CD4-positive, alpha-beta T cell (primary cell): ENCODE data around the gene ATP2B2. TPM values are rescaled to one million over a fixed set of nuclear protein-coding genes. Genes with fewer than 3 reads are reported as not detected.

Experiments used
- ATAC-seq: fragments of 200-7000 bp; cut with Tn5 transposase; one replicate; pipeline ENCODE4 v1.10.0; 2022; ENCODE audit warnings: mild to moderate bottlenecking; ENCODE audit not compliant: poor library complexity
- CTCF ChIA-PET: fragments of 350-600 bp; sonication (Branson Sonifier 250); formaldehyde crosslinking; loops from one replicate; lab custom pipeline; 2021; ENCODE audit warnings: antibody characterized with exemption, inconsistent platforms; lab: Charles Lee
- POLR2A ChIA-PET: fragments of 350-600 bp; sonication (Branson Sonifier 250); formaldehyde crosslinking; loops from one replicate; lab custom pipeline; 2021; ENCODE audit warnings: antibody characterized with exemption, inconsistent platforms; lab: Charles Lee
- DNase-seq, 14 experiments: peaks; one replicate each; pipeline ENCODE4 v3.0.0-alpha.2; 2013 to 2020; ENCODE audit warnings: mixed read lengths in 2 of 14
- H3K27ac ChIP-seq, 2 donors: one replicate each; pipeline versions ENCODE4 v1.5.1 to v1.7.0; 2013; ENCODE audit warnings: low read length in 2 of 2, low read depth in 1 of 2, mild to moderate bottlenecking in 1 of 2
- H3K27me3 ChIP-seq, 2 experiments: 1 replicate in 1 of 2; 2 replicates in 1 of 2; pipeline versions ENCODE4 v1.6.1 to v1.7.0; 2013; ENCODE audit warnings: low read length in 2 of 2, control low read depth in 1 of 2, mild to moderate bottlenecking in 1 of 2, moderate library complexity in 1 of 2; ENCODE audit not compliant: insufficient read depth in 2 of 2, control insufficient read depth in 1 of 2
- H3K36me3 ChIP-seq: one replicate; pipeline ENCODE4 v1.6.1; 2013; ENCODE audit warnings: low read length, control low read depth; ENCODE audit not compliant: insufficient read depth
- H3K4me1 ChIP-seq: one replicate; pipeline ENCODE4 v1.6.1; 2013; ENCODE audit warnings: low read length, control low read depth; ENCODE audit not compliant: insufficient read depth
- H3K4me3 ChIP-seq: one replicate; pipeline ENCODE4 v1.5.1; 2013; ENCODE audit warnings: mild to moderate bottlenecking, low read length, moderate library complexity
- H3K9me3 ChIP-seq, 2 experiments: 1 replicate in 1 of 2; 2 replicates in 1 of 2; pipeline versions ENCODE4 v1.6.1 to v1.7.0; 2013; ENCODE audit warnings: low read length in 2 of 2, mild to moderate bottlenecking in 2 of 2, control low read depth in 1 of 2, moderate library complexity in 1 of 2; ENCODE audit not compliant: control insufficient read depth in 1 of 2, insufficient read depth in 1 of 2
- H3K27ac Mint-ChIP-seq: one replicate; pipeline ENCODE4 v1.8.0; 2020; ENCODE audit warnings: mixed read lengths
- H3K27me3 Mint-ChIP-seq: one replicate; pipeline ENCODE4 v1.8.0; 2021; ENCODE audit warnings: mixed read lengths
- H3K36me3 Mint-ChIP-seq: one replicate; pipeline ENCODE4 v1.8.0; 2021; ENCODE audit warnings: low read depth, mixed read lengths
- H3K4me1 Mint-ChIP-seq: one replicate; pipeline ENCODE4 v1.8.0; 2021; ENCODE audit warnings: low read depth, mixed read lengths
- H3K4me3 Mint-ChIP-seq: one replicate; pipeline ENCODE4 v1.8.0; 2020; ENCODE audit warnings: mild to moderate bottlenecking, mixed read lengths
- H3K9me3 Mint-ChIP-seq: one replicate; pipeline ENCODE4 v1.8.0; 2020; ENCODE audit warnings: mixed read lengths
- intact Hi-C, 2 experiments: fragments of 100-400 bp; cut with DNase I in 1 of 2; cut with micrococcal nuclease in 1 of 2; formaldehyde crosslinking; loops; one replicate each; pipeline versions ENCODE4 v1.15.1 to v1.9.0; 2023 to 2025; cut with DNase I, micrococcal nuclease
- total RNA-seq, 174 experiments: library from RNA in 2 of 174; stranded (reverse) in 2 of 174; gene quantifications; one replicate each; pipeline ENCODE4 v1.2.3 and lab custom pipeline; 2021 to 2026
- TF ChIP-seq, protein P1 (sequence below): fragments of 200-600 bp; IDR thresholded peaks from one replicate; pipeline ENCODE4 v1.8.0; 2022; ENCODE audit warnings: antibody characterized with exemption, mild to moderate bottlenecking

Gene ATP2B2
- total RNA-seq, 2 experiments from 2014 or later = not detected

DNA sequence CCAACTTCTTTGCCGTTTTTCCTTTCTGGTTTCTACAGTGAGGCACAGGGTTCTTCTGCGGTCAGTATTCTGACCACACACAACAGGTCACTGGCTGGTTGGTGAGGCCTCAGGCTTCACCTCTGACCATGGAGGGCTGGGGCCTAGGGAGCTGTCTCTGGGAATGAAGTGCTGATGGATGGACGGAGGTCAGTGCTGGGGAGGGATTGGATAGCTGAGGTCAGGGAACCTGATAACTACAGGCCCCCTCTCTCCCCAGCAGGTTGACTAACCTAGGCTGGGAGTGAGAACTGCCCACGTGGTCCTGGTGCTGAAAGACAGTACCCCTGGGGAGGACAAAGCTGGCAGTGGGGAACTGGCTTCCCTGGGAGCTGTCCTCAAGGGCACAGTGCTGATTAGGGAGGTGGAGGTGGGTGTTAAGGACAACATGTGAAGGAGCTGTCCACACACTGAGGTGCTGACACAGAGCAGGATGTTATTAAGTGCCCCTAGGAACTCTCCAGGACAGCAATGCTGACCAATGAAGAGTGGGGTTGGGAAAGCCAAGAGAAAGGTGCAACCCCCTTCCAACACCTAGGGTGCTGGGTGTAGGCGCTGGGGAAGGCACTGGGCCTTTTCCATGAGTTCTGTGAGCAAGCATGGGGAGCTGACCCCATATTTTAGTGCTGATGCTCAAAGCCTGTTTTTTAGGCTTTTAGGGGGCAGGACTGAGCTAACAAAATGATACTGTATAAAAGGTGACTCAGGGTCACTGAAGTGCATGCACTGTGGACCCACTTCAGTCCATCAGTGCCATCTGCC is 45.2 kb downstream of the ATP2B2 start:
- DNase-seq (peak in 12 of 14 experiments; percentile 11 to 76 (median 36)), ATAC-seq (peak; percentile 97)
- H3K27ac ChIP-seq = no peak overlapping the region
- peaks cover 0 to 3% of the 10 kb centered on the region in 2 experiments for H3K9me3 ChIP-seq
- H3K36me3 ChIP-seq = no peaks in the 10 kb centered on the region
- POLR2A ChIA-PET = interaction anchor here (0.9 kb wide), 1 partner anchor 15 kb away, joined by 3 read pairs; no protein-coding TSS in a partner anchor
- H3K4me1 Mint-ChIP-seq = no peaks in the 10 kb centered on the region
- H3K27ac Mint-ChIP-seq = no peak overlapping the region
- CTCF ChIA-PET = no interaction called here
- peaks cover 3% of the 10 kb centered on the region for H3K27me3 Mint-ChIP-seq
- no peak overlapping the region for H3K4me3 ChIP-seq
- H3K36me3 Mint-ChIP-seq = no peaks in the 10 kb centered on the region
- intact Hi-C loops = no loop called here
- TF ChIP-seq, protein P1, sequence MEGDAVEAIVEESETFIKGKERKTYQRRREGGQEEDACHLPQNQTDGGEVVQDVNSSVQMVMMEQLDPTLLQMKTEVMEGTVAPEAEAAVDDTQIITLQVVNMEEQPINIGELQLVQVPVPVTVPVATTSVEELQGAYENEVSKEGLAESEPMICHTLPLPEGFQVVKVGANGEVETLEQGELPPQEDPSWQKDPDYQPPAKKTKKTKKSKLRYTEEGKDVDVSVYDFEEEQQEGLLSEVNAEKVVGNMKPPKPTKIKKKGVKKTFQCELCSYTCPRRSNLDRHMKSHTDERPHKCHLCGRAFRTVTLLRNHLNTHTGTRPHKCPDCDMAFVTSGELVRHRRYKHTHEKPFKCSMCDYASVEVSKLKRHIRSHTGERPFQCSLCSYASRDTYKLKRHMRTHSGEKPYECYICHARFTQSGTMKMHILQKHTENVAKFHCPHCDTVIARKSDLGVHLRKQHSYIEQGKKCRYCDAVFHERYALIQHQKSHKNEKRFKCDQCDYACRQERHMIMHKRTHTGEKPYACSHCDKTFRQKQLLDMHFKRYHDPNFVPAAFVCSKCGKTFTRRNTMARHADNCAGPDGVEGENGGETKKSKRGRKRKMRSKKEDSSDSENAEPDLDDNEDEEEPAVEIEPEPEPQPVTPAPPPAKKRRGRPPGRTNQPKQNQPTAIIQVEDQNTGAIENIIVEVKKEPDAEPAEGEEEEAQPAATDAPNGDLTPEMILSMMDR = no peak
- H3K4me3 Mint-ChIP-seq = no peak overlapping the region
- H3K4me1 ChIP-seq = no peaks in the 10 kb centered on the region
- H3K27me3 ChIP-seq = no peaks in the 10 kb centered on the region
- H3K9me3 Mint-ChIP-seq = no peaks in the 10 kb centered on the region

DNA sequence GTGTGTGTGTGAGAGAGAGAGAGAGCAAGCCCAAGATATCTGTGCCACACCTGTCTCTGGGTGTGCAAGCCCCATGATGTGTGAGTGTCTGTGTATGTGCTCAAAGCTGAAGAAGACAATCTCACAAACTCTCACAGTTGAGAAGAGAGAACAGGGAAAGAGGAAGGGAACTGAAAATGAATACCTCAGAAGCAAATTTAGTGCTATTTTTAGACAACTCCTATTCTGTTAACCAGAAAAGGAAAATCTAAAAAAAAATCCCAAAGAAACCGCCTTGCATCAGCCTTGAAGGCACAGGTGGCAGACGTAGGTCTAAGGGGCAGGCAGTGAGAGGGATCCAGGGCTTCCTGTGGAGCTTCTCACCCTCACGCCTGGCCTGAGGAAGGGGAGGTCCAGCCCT is 47.8 kb downstream of the ATP2B2 start:
- Histone ChIP-seq H3K4me3 (no peak overlapping the region), H3K4me1 (no peaks in the 10 kb centered on the region), H3K9me3 (peaks cover 0 to 3% of the 10 kb centered on the region in 2 experiments), H3K27ac (no peak overlapping the region), H3K27me3 (no peaks in the 10 kb centered on the region), H3K36me3 (no peaks in the 10 kb centered on the region)
- Mint-ChIP-seq H3K4me3 (no peak overlapping the region), H3K27me3 (peaks cover 8% of the 10 kb centered on the region), H3K27ac (no peak overlapping the region), H3K4me1 (no peaks in the 10 kb centered on the region), H3K9me3 (no peaks in the 10 kb centered on the region), H3K36me3 (no peaks in the 10 kb centered on the region)
- CTCF ChIA-PET = no interaction called here
- POLR2A ChIA-PET = no interaction called here
- TF ChIP-seq, protein P1 = no peak
- intact Hi-C loops = no loop called here
- DNase-seq (no peak), ATAC-seq (no peak)

DNA sequence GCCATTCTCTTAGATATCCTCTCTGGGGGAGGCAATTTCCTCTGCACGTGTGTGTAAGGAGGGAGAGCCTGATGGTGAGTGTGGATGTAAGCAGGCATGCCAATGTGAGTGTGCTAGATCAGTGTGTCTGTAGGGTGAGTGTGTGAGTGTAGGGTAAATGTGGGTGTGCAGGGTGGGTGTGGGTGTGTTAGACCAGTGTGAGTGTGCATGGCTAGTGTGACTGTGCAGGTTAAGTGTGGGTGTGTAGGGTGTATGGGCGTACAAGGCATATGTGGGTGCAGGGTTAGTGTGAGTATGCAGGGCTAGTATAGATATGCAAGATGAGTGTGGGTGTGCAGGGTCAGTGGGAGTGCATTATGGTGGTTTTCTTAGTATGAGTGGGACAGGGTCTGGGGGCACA is 48.4 kb downstream of the ATP2B2 start:
- no peak for ATAC-seq
- DNase-seq = no peak
- POLR2A ChIA-PET = no interaction called here

More for the DNA sequence above, 48.4 kb downstream of the ATP2B2 start:
- Histone ChIP-seq H3K9me3 (peaks cover 0 to 3% of the 10 kb centered on the region in 2 experiments), H3K27ac (no peak overlapping the region), H3K27me3 (no peaks in the 10 kb centered on the region), H3K36me3 (no peaks in the 10 kb centered on the region), H3K4me1 (no peaks in the 10 kb centered on the region), H3K4me3 (no peak overlapping the region)
- H3K27me3 Mint-ChIP-seq = peaks cover 8% of the 10 kb centered on the region
- intact Hi-C loops = no loop called here
- H3K4me1 Mint-ChIP-seq = no peaks in the 10 kb centered on the region
- no peaks in the 10 kb centered on the region for H3K36me3 Mint-ChIP-seq
- H3K4me3 Mint-ChIP-seq = no peak overlapping the region
- no peaks in the 10 kb centered on the region for H3K9me3 Mint-ChIP-seq
- no peak overlapping the region for H3K27ac Mint-ChIP-seq
- TF ChIP-seq, protein P1 = no peak
- CTCF ChIA-PET = no interaction called here
